NCI-H1105 treated with DMSO at 0.1 percent for 48 hours (cell line): ENCODE results near the gene MINDY1.

Experiments
- DNase-seq: peaks from one replicate; lab custom pipeline; 2025; lab: John Stamatoyannopoulos, UW

The MINDY1 gene

DNA sequence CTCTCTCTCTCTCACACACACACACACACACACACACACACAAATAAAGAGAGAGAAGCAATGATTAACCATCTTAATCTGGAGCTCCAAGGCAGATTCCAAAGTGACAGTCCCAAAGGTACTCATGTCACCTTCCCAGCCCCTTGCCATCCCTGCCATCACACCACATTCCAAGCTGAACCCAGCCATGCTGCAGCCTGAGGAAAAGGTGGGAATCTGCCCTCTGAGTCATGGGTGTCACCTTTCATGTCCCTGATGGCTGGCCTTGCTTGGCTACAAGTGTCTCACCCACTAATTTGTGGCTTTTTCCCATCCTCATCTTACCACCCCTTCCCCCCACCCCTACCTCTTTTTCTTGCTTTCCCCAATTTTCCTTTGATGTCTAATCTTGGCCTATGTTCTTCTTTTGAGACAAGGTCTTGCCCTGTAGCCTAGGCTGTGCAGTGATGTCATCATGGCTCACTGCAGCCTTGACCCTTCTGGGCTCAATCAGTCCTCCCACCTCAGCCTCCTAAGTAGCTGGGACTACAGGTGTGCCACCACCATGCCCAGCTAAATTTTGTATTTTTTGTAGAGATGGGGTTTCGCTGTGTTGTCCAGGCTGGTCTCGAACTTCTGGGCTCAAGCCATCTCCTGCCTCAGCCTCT lies 21.4 kb downstream of the MINDY1 start:
- DNase-seq: no peak

DNA sequence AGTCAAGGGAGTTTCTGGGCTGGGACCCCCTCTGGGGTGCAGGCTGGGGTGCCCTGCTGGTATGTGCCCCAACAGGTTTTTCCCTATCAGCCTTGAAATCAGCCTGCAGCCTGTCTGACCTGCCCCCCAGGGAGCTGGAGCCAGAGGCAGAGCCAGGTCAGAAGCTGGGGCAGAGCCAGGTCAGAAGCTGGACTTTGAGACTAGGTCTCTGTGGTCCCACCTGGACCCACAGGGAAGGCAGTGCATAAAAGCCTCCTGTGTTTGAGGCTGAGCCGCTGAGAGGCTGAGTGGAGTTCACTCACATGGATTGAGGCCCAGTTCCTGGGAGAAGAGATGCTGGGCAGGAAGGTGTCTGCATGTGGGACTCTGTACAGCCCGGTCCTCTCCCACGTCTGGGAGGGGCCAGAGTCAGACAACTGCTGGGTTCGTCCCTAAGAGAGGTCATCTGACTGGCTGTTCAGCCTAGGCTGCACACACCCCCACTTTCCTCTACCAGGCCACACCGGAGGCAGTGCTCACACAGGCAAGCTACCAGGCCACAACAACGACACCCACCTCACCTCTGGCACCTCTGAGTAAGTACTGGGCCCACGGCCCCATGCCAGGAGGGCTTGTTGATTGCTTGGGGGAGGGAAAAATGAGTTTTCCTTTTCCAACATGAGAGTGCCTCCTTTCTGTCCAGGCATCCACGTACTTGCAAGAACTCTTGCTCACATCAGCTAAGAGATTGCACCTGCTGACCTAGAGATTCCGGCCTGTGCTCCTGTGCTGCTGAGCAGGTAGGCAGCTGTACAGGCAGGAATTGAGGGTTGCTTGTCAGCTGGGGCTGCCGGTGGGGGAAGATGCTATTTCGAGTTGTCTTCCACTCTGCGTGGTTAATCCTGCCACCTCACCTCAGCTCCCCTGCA lies 24.6 kb downstream of the MINDY1 start, which contains the start of gene ANXA9:
TSS of gene ANXA9 (plus strand) at position 488 of the 908 bp plus-strand sequence. CDS start 814 bp downstream, outside the sequence.
- no peak for DNase-seq

DNA sequence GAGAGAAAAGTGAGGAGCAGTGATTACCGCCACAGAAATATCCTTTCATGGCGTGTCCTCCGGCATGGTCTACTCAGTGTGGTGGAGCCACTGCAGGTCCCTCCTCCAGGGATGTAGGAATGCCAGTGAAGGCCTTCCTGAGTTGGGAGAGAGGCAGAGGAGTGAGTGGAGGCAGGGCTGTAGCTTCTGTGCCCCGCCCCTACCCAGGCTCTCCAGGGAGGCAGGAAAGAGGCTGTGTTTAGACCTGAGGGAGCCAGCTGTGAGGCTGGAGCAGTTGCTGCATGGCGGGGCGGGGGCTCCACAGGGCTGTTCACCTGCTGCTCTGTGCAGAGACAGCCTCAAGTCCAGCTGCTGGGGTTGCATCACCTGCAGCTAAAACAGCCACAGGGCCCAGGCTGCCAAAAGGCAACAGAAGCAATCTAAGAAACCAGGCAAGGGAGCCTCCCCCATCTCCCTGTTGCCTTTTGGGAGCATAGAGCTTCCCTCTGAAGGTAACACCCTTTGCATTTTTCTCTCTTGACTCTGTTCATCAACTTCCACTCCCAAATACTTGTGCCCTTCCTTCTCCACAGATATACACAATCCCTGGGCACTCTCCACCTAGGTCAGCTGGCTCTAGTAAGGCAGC lies 25.4 kb downstream of the MINDY1 start:
- peak; percentile 15 for DNase-seq

GRCh38 chr1:150979092-150980056 lies 27.3 kb downstream of the MINDY1 start:
- peak; percentile 79 for DNase-seq

GRCh38 chr1:150976879-150977694 lies 29.6 kb downstream of the MINDY1 start:
- DNase-seq: no peak

DNA sequence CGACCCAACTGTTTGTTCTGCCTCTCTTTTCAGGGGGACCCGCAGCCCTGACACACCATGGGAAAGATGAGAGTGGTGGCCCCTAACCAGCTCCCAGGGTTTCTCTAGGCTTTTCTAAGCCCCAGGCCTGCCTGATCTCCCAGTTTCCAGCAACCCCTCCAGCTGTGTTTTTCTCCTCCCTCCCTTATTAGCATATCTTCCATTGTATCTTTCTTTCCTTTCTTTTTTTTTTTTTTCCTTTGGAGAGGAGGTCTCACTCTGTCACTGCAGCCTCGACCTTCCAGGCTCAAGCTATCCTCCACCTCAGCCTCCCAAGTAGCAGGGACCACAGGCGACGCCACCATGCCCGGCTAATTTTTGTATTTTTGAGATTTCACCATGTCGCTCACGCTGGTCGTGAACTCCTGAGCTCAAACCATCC lies 30.3 kb downstream of the MINDY1 start:
- DNase-seq: no peak

GRCh38 chr1:150974580-150975478 lies 31.9 kb downstream of the MINDY1 start, which contains the start of gene CERS2:
Gene CERS2, minus strand, starts transcription at chr1:150974835. Its CDS starts 5,745 bp downstream, at chr1:150969090.
- peak; percentile 59 for DNase-seq

DNA sequence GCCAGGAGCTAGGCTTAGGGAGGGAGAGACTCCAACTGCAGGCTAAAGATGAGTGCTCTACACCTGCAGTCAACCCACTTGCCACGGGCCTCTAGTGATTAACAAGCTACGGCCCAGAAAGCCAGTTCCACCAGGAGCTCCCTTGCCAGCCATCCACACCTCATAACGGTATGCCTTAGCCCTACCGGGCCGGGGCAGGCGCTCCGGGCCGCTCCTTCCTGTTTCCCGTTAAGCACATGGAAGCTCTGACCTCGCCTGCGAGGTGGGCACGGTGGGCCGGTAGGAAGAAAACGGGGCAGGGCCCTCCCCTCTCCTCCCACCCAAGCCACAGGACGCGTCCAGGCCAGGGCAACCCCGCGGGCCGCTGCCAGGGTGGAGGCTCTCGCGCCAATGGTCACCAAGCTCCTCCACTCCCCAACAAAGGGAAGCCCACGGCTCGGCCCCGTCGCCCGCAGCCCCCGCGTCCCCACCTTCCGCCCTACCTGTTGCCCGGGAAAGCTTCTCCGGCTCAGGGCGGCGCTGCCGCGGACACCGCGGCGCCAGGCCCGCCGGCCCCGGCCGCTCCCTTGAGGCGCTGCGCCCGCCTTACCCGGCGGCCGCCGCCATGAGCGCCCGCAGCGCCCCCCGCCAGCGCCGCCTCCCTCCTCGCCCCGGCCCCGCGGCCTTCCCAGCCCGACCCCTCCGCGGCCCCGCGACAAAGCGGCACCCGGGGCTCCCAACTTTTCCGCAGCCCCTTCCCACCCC lies 32.7 kb downstream of the MINDY1 start:
- peak; percentile 47 for DNase-seq

GRCh38 chr1:150973258-150973835 lies 33.4 kb downstream of the MINDY1 start:
- DNase-seq: no peak

DNA sequence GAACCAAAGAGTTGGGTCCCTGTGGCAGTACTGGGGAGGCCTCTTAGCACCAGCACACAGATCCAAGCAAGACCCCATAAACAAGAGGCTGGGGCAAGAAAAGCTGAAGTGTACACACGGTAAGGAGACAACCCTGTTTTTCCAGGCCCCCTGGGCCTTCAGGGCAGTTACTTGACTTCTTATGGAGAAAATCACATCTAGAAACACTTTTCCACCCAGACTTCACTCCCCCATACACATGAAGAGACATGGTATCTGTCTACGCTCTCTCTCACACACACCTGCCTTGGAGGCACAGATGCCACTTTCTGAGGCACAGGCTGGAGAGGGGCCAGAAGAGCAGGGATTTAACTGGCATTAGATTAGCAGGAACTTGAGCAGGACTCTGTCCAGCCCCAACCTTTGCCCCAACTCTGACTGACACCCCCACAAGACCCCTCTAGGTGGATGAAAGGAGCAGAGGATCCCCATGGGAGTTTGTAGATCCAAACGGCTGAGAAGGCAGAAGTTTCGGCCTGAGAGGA lies 34.2 kb downstream of the MINDY1 start:
- no peak for DNase-seq

- DNase-seq: no peak
Observed at GRCh38 chr1:150971583-150972416, 34.9 kb downstream of the MINDY1 start.

DNA sequence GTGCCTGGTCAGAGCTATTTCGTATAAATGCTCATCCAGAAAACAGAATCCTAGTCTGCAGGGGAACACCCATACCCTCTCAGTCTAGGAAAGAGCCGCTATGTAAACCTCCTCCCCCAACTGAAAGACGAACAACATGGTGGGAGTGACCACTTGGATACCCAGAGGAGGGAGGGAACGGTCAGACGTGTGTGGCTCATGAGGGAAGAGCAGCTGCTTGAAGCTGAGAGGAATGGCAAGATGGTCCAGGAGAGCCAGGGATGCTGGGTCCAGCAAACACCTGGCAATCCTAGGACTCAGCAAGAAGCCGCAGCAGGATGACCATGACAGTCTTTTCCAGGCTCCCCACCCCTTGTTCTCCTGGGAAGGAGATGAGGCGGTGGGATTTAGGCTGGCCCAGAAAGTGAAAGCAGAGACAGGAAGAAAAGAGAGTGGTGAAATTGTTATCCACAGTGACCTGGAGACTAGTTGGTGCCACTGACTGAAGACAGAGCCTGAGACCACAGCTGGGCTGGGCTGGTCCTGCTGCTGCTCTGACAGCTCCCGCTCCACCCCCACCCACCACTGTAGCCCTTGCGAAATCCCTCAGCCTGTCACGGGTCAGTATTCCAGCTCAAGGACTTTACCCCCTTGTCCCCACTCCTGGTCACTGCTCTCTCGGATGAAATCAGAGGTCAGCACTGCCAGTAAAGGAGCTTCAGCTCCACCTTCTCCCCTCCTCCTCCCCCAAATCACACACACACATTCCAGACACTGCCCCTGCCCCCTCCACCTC lies 35.7 kb downstream of the MINDY1 start:
- DNase-seq: no peak

DNA sequence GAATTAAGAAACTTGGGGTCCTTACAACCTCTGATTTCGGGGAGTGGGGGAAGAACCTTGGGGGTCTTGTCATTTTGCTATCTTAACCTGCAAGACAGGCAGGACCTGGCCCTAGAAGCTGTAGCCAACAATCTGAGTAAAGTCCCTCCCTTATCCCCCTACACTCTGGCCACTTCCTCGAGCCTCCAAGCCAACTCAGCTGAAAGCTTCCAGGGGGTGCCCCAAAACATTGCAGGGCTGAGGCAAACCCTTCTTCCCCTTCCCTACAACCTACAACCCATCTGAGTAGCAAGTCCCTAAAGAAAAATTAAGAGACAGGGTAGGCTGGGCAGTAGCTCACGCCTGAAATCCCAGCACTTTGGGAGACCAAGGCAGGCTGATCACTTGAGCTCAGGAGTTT lies 37.1 kb downstream of the MINDY1 start:
- no peak for DNase-seq

DNA sequence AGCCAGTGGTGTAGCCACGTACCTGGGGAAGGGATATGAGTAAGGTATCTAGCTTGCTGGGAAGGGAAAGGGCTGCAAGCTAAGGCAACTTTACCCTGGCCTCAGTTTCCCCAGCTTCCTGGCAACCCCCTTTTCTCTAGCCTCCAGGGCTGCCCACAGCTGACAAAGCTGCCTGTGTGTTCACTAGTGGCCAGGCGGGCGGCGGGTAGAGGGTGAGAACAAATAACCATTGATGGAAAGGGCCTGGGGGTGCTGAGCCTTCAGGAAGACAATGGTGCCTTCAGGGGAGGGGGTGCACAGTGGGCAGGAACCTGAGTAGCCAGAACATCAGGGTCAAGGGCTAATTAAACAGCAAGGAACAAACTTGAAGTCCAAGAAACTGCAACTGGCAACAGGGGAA lies 38.2 kb downstream of the MINDY1 start:
- no peak for DNase-seq

- DNase-seq: no peak
Observed at GRCh38 chr1:150967936-150968335, 38.8 kb downstream of the MINDY1 start.

- no peak for DNase-seq
Observed at GRCh38 chr1:150966011-150966410, 40.7 kb downstream of the MINDY1 start.
